Measurements from ENCODE around the gene SCARB2.

SCARB2 gene

DNA sequence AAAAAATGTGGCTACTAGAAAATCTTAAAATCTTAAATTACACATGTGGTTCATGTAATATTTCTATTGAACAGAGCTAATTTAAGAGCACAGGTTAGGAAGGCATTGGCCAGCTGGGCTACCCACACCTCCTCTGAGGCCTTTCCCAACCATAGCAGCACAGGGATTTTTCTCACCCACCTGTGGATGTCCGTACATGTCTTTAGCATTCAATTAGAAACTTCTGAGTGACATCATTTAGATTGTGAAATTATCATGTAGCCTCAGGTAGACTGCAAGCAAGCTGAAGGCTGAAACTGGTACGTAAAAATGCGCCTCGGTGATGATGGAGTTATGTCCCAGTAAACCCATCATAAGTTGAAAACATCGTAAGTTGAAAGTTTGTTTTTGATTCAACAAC, 31.2 kb downstream of the SCARB2 start:
- H3K23ac ChIP-seq (ENCODE audit: low read depth, low read length, poor library complexity): no peak overlapping the region
- no peak overlapping the region for H3K18ac ChIP-seq (ENCODE audit: low read length)
- no peak overlapping the region for H2BK12ac ChIP-seq (ENCODE audit: low read length)
- no peak overlapping the region for H3K4me3 ChIP-seq (ENCODE audit: low read length in 2 of 2)
- no peak overlapping the region for H2AFZ ChIP-seq (ENCODE audit: low read length)
- no CpG with 5 or more reads among the region's 5 CpGs for WGBS, 2 donors (ENCODE audit: extremely low coverage in 2 of 2, insufficient read length in 2 of 2, insufficient replicate concordance in 1 of 2)
- no peak overlapping the region for H4K91ac ChIP-seq (ENCODE audit: low read depth, low read length, poor library complexity)
- H2AK5ac ChIP-seq (ENCODE audit: low read depth, low read length): no peak overlapping the region
- H3K9ac ChIP-seq (ENCODE audit: low read depth, low read length, poor library complexity): no peak overlapping the region
- no peak overlapping the region for H3K4ac ChIP-seq (ENCODE audit: low read length)
- H3K36me3 ChIP-seq (replicated peaks in 1 of 2; ENCODE audit: control insufficient read depth in 2 of 2, insufficient read depth in 2 of 2, low read length in 2 of 2): peaks cover 2 to 51% of the 10 kb centered on the region in 2 donors
- H3K79me1 ChIP-seq (ENCODE audit: low read depth, low read length): no peaks in the 10 kb centered on the region
- H3K27ac ChIP-seq (replicated peaks; ENCODE audit: low read length): no peak overlapping the region
- H3K9me3 ChIP-seq (replicated peaks in 1 of 2; ENCODE audit: control insufficient read depth in 2 of 2, insufficient read depth in 1 of 2, low read depth in 1 of 2, low read length in 2 of 2): no peaks in the 10 kb centered on the region
- H2BK120ac ChIP-seq (ENCODE audit: low read depth, low read length): no peak overlapping the region
- no peaks in the 10 kb centered on the region for H3K4me1 ChIP-seq (ENCODE audit: control insufficient read depth in 2 of 2, insufficient read depth in 1 of 2, low read depth in 1 of 2, low read length in 2 of 2)
- no peak for DNase-seq (ENCODE audit: low spot score)
- no peak overlapping the region for H2BK5ac ChIP-seq (ENCODE audit: low read length)
- no peak overlapping the region for H3K14ac ChIP-seq (ENCODE audit: low read length)
- no peak overlapping the region for H3K4me2 ChIP-seq (ENCODE audit: insufficient read depth, low read length, poor library complexity, severe bottlenecking)
- H2BK15ac ChIP-seq (ENCODE audit: low read length): no peak overlapping the region
- no peak overlapping the region for H4K8ac ChIP-seq (ENCODE audit: low read depth, low read length)
- no peaks in the 10 kb centered on the region for H3K27me3 ChIP-seq (ENCODE audit: control insufficient read depth in 3 of 3, insufficient read depth in 3 of 3, low read depth in 1 of 3, low read length in 3 of 3)

DNA sequence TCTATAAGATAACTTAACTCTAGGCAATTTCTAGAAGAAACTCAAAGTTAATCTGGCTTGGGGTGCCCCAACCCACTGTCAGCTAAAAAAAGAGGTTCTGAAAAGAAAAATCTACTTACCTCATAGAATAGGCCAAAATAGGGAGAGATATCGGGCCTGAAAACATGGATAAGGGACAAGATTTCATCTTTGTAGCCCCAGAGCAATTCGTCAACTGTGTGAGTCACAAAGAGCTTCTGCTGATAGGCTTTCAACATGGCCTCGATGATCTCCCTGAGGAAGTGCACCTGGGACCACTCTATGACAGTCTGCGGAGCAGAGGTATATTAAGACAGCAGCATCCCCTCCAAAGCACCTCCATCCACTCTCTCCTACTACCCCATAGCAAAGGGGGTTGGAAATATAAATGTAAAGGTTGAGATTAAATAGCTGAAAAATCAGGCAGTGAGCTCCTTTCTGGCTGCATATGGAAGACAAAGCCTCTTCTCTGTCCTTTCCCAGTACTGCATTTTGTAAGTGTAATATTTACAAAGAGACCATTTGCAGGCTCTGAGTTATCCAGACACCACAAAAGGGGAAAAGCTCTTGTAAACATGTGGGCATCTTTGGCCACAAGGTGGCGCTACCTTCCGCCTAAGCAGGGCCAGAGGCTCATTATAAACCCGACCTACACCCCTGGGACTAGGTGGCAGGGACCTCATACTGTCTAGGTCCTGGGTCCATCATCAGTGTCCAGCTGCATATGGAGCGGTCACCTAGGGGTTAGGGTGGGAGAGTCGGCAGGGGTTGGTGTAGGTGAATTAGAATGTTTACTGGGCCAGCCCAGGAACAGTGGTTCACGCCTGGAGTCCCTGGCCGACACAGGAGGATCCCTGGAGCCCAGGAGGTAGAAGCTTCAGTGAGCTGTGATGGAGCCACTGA, 34.0 kb downstream of the SCARB2 start:
- no peak overlapping the region for H3K4ac ChIP-seq (ENCODE audit: low read length)
- no CpG with 5 or more reads among the region's 11 CpGs for WGBS, 2 donors (ENCODE audit: extremely low coverage in 2 of 2, insufficient read length in 2 of 2, insufficient replicate concordance in 1 of 2)
- no peak overlapping the region for H2AFZ ChIP-seq (ENCODE audit: low read length)
- no peak overlapping the region for H3K23ac ChIP-seq (ENCODE audit: low read depth, low read length, poor library complexity)
- H2BK12ac ChIP-seq (ENCODE audit: low read length): no peak overlapping the region
- no peak overlapping the region for H2AK5ac ChIP-seq (ENCODE audit: low read depth, low read length)
- DNase-seq (ENCODE audit: low spot score): peak; percentile 84
- no peak overlapping the region for H3K27ac ChIP-seq (replicated peaks; ENCODE audit: low read length)
- peaks cover 4 to 55% of the 10 kb centered on the region in 2 donors for H3K36me3 ChIP-seq (replicated peaks in 1 of 2; ENCODE audit: control insufficient read depth in 2 of 2, insufficient read depth in 2 of 2, low read length in 2 of 2)
- no peaks in the 10 kb centered on the region for H3K9me3 ChIP-seq (replicated peaks in 1 of 2; ENCODE audit: control insufficient read depth in 2 of 2, insufficient read depth in 1 of 2, low read depth in 1 of 2, low read length in 2 of 2)
- no peaks in the 10 kb centered on the region for H3K79me1 ChIP-seq (ENCODE audit: low read depth, low read length)
- H4K91ac ChIP-seq (ENCODE audit: low read depth, low read length, poor library complexity): no peak overlapping the region
- H3K9ac ChIP-seq (ENCODE audit: low read depth, low read length, poor library complexity): no peak overlapping the region
- H2BK15ac ChIP-seq (ENCODE audit: low read length): no peak overlapping the region
- no peak overlapping the region for H3K4me2 ChIP-seq (ENCODE audit: insufficient read depth, low read length, poor library complexity, severe bottlenecking)
- no peak overlapping the region for H2BK5ac ChIP-seq (ENCODE audit: low read length)
- H4K8ac ChIP-seq (ENCODE audit: low read depth, low read length): no peak overlapping the region
- no peak overlapping the region for H3K4me3 ChIP-seq (ENCODE audit: low read length in 2 of 2)
- no peak overlapping the region for H2BK120ac ChIP-seq (ENCODE audit: low read depth, low read length)
- no peaks in the 10 kb centered on the region for H3K27me3 ChIP-seq (ENCODE audit: control insufficient read depth in 3 of 3, insufficient read depth in 3 of 3, low read depth in 1 of 3, low read length in 3 of 3)
- H3K18ac ChIP-seq (ENCODE audit: low read length): no peak overlapping the region
- no peaks in the 10 kb centered on the region for H3K4me1 ChIP-seq (ENCODE audit: control insufficient read depth in 2 of 2, insufficient read depth in 1 of 2, low read depth in 1 of 2, low read length in 2 of 2)
- no peak overlapping the region for H3K14ac ChIP-seq (ENCODE audit: low read length)

DNA sequence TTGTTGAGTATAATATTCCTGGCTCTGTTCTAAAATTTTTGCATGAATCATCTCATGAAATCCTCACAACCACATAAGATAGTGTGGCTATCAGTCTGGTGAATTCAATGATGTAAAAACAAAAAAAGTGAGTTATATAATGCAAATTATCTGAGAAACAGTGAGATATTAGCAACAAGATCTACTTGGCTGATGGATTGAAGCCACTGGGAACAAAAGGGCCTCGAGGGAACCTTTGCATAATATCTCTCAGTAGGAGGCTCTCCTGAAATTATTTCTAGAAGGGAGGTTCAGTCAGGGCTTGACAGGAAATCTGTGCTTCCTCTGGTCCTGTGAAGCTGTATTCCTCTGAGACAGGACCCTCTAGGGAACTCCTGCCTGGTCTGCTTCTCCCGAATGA, 35.3 kb downstream of the SCARB2 start:
- Histone ChIP-seq H3K18ac (ENCODE audit: low read length) (no peak overlapping the region), H3K27ac (replicated peaks; ENCODE audit: low read length) (no peak overlapping the region), H4K91ac (ENCODE audit: low read depth, low read length, poor library complexity) (no peak overlapping the region), H2BK5ac (ENCODE audit: low read length) (no peak overlapping the region), H3K4me3 (ENCODE audit: low read length in 2 of 2) (no peak overlapping the region), H2BK15ac (ENCODE audit: low read length) (no peak overlapping the region), H3K9ac (ENCODE audit: low read depth, low read length, poor library complexity) (no peak overlapping the region), H2AK5ac (ENCODE audit: low read depth, low read length) (no peak overlapping the region), H3K14ac (ENCODE audit: low read length) (no peak overlapping the region), H2AFZ (ENCODE audit: low read length) (no peak overlapping the region), H3K4me2 (ENCODE audit: insufficient read depth, low read length, poor library complexity, severe bottlenecking) (no peak overlapping the region), H3K36me3 (replicated peaks in 1 of 2; ENCODE audit: control insufficient read depth in 2 of 2, insufficient read depth in 2 of 2, low read length in 2 of 2) (peaks cover 9 to 66% of the 10 kb centered on the region in 2 donors), H4K8ac (ENCODE audit: low read depth, low read length) (no peak overlapping the region), H3K4ac (ENCODE audit: low read length) (no peak overlapping the region), H3K23ac (ENCODE audit: low read depth, low read length, poor library complexity) (no peak overlapping the region), H2BK120ac (ENCODE audit: low read depth, low read length) (no peak overlapping the region), H3K27me3 (ENCODE audit: control insufficient read depth in 3 of 3, insufficient read depth in 3 of 3, low read depth in 1 of 3, low read length in 3 of 3) (no peaks in the 10 kb centered on the region), H2BK12ac (ENCODE audit: low read length) (no peak overlapping the region), H3K4me1 (ENCODE audit: control insufficient read depth in 2 of 2, insufficient read depth in 1 of 2, low read depth in 1 of 2, low read length in 2 of 2) (no peaks in the 10 kb centered on the region), H3K79me1 (ENCODE audit: low read depth, low read length) (no peaks in the 10 kb centered on the region), H3K9me3 (replicated peaks in 1 of 2; ENCODE audit: control insufficient read depth in 2 of 2, insufficient read depth in 1 of 2, low read depth in 1 of 2, low read length in 2 of 2) (no peaks in the 10 kb centered on the region)
- DNase-seq (ENCODE audit: low spot score): no peak
- no CpG with 5 or more reads among the region's 2 CpGs for WGBS, 2 donors (ENCODE audit: extremely low coverage in 2 of 2, insufficient read length in 2 of 2, insufficient replicate concordance in 1 of 2)

DNA sequence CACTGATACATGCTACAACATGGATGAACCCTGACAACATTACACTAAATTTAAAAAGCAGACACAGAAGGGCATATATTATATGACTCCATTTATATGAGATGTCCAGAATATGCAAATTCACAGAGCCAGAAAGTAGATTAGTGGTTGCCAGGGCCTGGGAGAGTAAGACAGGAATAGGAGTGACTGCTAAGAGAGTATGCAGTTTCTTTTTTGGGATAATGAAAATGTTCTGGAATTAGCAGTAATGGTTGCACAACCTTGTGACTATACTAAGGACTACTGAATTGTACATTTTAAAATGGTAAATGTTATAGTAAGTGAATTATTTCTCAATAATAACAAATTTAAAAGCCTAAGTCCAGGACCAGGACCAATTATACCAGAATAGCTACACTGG, 35.9 kb downstream of the SCARB2 start:
- Histone ChIP-seq H3K9me3 (replicated peaks in 1 of 2; ENCODE audit: control insufficient read depth in 2 of 2, insufficient read depth in 1 of 2, low read depth in 1 of 2, low read length in 2 of 2) (no peaks in the 10 kb centered on the region), H3K9ac (ENCODE audit: low read depth, low read length, poor library complexity) (no peak overlapping the region)

More for the DNA sequence above, 35.9 kb downstream of the SCARB2 start:
- Histone ChIP-seq H2BK120ac (ENCODE audit: low read depth, low read length) (no peak overlapping the region), H2BK5ac (ENCODE audit: low read length) (no peak overlapping the region), H3K4me1 (ENCODE audit: control insufficient read depth in 2 of 2, insufficient read depth in 1 of 2, low read depth in 1 of 2, low read length in 2 of 2) (no peaks in the 10 kb centered on the region), H2BK15ac (ENCODE audit: low read length) (no peak overlapping the region), H3K27me3 (ENCODE audit: control insufficient read depth in 3 of 3, insufficient read depth in 3 of 3, low read depth in 1 of 3, low read length in 3 of 3) (no peaks in the 10 kb centered on the region), H3K14ac (ENCODE audit: low read length) (no peak overlapping the region), H3K23ac (ENCODE audit: low read depth, low read length, poor library complexity) (no peak overlapping the region), H3K18ac (ENCODE audit: low read length) (no peak overlapping the region), H3K4me3 (ENCODE audit: low read length in 2 of 2) (no peak overlapping the region), H3K4ac (ENCODE audit: low read length) (no peak overlapping the region), H2AFZ (ENCODE audit: low read length) (no peak overlapping the region), H3K4me2 (ENCODE audit: insufficient read depth, low read length, poor library complexity, severe bottlenecking) (no peak overlapping the region), H3K79me1 (ENCODE audit: low read depth, low read length) (no peaks in the 10 kb centered on the region), H4K8ac (ENCODE audit: low read depth, low read length) (no peak overlapping the region), H2AK5ac (ENCODE audit: low read depth, low read length) (no peak overlapping the region), H4K91ac (ENCODE audit: low read depth, low read length, poor library complexity) (no peak overlapping the region), H3K36me3 (replicated peaks in 1 of 2; ENCODE audit: control insufficient read depth in 2 of 2, insufficient read depth in 2 of 2, low read length in 2 of 2) (peaks cover 12 to 72% of the 10 kb centered on the region in 2 donors), H3K27ac (replicated peaks; ENCODE audit: low read length) (no peak overlapping the region), H2BK12ac (ENCODE audit: low read length) (no peak overlapping the region)
- no peak for DNase-seq (ENCODE audit: low spot score)
